HCT116 (cell line): ENCODE measurements around the gene GRIP2. TPM values are rescaled to one million over a fixed set of nuclear protein-coding genes. Genes with fewer than 3 reads are reported as not detected.

Experiments
- ATAC-seq: fragments of 200-7000 bp; cut with Tn5 transposase; 2 replicates; pipeline ENCODE4 v1.9.1; 2020; ENCODE audit warnings: mild to moderate bottlenecking, moderate library complexity
- BruUV-seq: library from RNA; stranded (reverse); fragments of 400-500 nt; replicated peaks from 2 replicates; lab custom pipeline; 2021; lab: Mats Ljungman, UMichigan
- CTCF ChIA-PET: fragments of 300-600 bp; sonication (Branson Sonifier 250); formaldehyde crosslinking; loops from one replicate; lab custom pipeline; 2021; ENCODE audit warnings: antibody characterized with exemption; lab: Charles Lee
- POLR2A ChIA-PET: fragments of 300-600, 350-600 bp; sonication (Branson Sonifier 250); formaldehyde crosslinking; loops from one replicate; lab custom pipeline; 2021; ENCODE audit warnings: antibody characterized with exemption; lab: Charles Lee
- RAD21 ChIA-PET, 2 experiments: fragments of 300-600 bp; sonication (Branson Sonifier 250); formaldehyde crosslinking; loops; one replicate each; lab custom pipeline; 2023; ENCODE audit warnings: low total read pairs in 2 of 2; ENCODE audit not compliant: uncharacterized antibody in 2 of 2, unreplicated experiment in 2 of 2, low non-redundant PET in 1 of 2; lab: Charles Lee
- DNase-seq: peaks from one replicate; pipeline ENCODE4 v3.0.0-alpha.2; 2010; ENCODE audit warnings: low read depth, low spot score
- H2AFZ ChIP-seq: fragments of 200-600 bp; shearing (Covaris generic), sonication (generic); 2 replicates; pipeline ENCODE4 v1.6.1; 2017; ENCODE audit warnings: low read depth, mixed run types, mixed read lengths, antibody characterized with exemption, low read length; ENCODE audit not compliant: poor library complexity, severe bottlenecking
- H3K27ac ChIP-seq: 2 replicates; pipeline ENCODE4 v1.5.1; 2012; ENCODE audit warnings: low read depth, low read length
- H3K27me3 ChIP-seq: fragments of 200-600 bp; sonication (generic); 2 replicates; pipeline ENCODE4 v1.6.1; 2016; ENCODE audit warnings: mixed run types, low read length, mixed read lengths; ENCODE audit not compliant: insufficient read depth
- H3K36me3 ChIP-seq, 2 experiments: fragments of 200-500 bp in 1 of 2; fragments of 200-600 bp in 1 of 2; sonication (Bioruptor generic) in 1 of 2; sonication (generic) in 1 of 2; 2 replicates each; pipeline versions ENCODE4 v1.5.1 to v1.6.1; 2014 to 2016; ENCODE audit warnings: low read length in 2 of 2, inconsistent platforms in 1 of 2, mixed read lengths in 1 of 2, mixed run types in 1 of 2; ENCODE audit not compliant: insufficient read depth in 2 of 2, control insufficient read depth in 1 of 2
- H3K4me1 ChIP-seq, 2 experiments: fragments of 200-600 bp in 1 of 2; sonication (generic) in 1 of 2; 2 replicates each; pipeline versions ENCODE4 v1.5.1 to v1.6.1; 2012 to 2017; ENCODE audit warnings: low read length in 2 of 2, inconsistent platforms in 1 of 2, mild to moderate bottlenecking in 1 of 2, mixed read lengths in 1 of 2, mixed run types in 1 of 2, moderate library complexity in 1 of 2; ENCODE audit not compliant: insufficient read depth in 2 of 2, control insufficient read depth in 1 of 2
- H3K4me2 ChIP-seq: fragments of 200-600 bp; sonication (generic); 2 replicates; pipeline ENCODE4 v1.6.1; 2017; ENCODE audit warnings: mixed run types, low read length, mixed read lengths
- H3K4me3 ChIP-seq, 2 experiments: fragments of 200-600 bp in 1 of 2; sonication (generic) in 1 of 2; replicated peaks in 1 of 2; 2 replicates each; pipeline ENCODE4 v1.5.1; 2011 to 2016; ENCODE audit warnings: low read length in 2 of 2, control low read depth in 1 of 2, low read depth in 1 of 2, mild to moderate bottlenecking in 1 of 2, mixed read lengths in 1 of 2, mixed run types in 1 of 2
- H3K79me2 ChIP-seq: fragments of 200-600 bp; sonication (generic); 2 replicates; pipeline ENCODE4 v1.6.1; 2017; ENCODE audit warnings: mild to moderate bottlenecking, mixed run types, low read length, moderate library complexity, mixed read lengths; ENCODE audit not compliant: insufficient read depth
- H3K9ac ChIP-seq: fragments of 200-600 bp; sonication (generic); 2 replicates; pipeline ENCODE4 v1.6.1; 2016; ENCODE audit warnings: low read length, mixed read lengths
- H3K9me2 ChIP-seq: fragments of 200-600 bp; sonication (generic), shearing (Covaris generic); 2 replicates; pipeline ENCODE4 v1.6.1; 2017; ENCODE audit warnings: mixed run types, mild to moderate bottlenecking, moderate library complexity; ENCODE audit not compliant: insufficient read depth
- H3K9me3 ChIP-seq, 2 experiments: fragments of 200-500 bp in 1 of 2; fragments of 200-600 bp in 1 of 2; sonication (Bioruptor generic) in 1 of 2; sonication (generic) in 1 of 2; 2 replicates each; pipeline ENCODE4 v1.6.1; 2014 to 2017; ENCODE audit warnings: low read length in 2 of 2, mixed read lengths in 2 of 2, inconsistent platforms in 1 of 2, low read depth in 1 of 2, mild to moderate bottlenecking in 1 of 2, mixed run types in 1 of 2, moderate library complexity in 1 of 2; ENCODE audit not compliant: control insufficient read depth in 1 of 2, insufficient read depth in 1 of 2
- H4K20me1 ChIP-seq: fragments of 200-600 bp; sonication (generic), shearing (Covaris generic); 2 replicates; pipeline ENCODE4 v1.6.1; 2017; ENCODE audit warnings: mixed run types, mild to moderate bottlenecking, moderate library complexity; ENCODE audit not compliant: insufficient read depth
- ATF3 ChIP-seq: IDR thresholded peaks from 2 replicates; pipeline ENCODE4 v1.6.1; 2012
- CBX3 ChIP-seq: IDR thresholded peaks from 2 replicates; pipeline ENCODE4 v1.6.1; 2012; ENCODE audit warnings: low read depth
- CTCF ChIP-seq, 3 experiments: fragments of 200-600 bp in 1 of 3; sonication (generic) in 1 of 3; IDR thresholded peaks in 2 of 3; conservative IDR thresholded peaks in 1 of 3; 2 replicates each; pipeline ENCODE4 v1.5.1; 2012 to 2017; ENCODE audit warnings: low read depth in 2 of 3, low read length in 2 of 3, antibody characterized with exemption in 1 of 3, borderline replicate concordance in 1 of 3, control low read depth in 1 of 3, mild to moderate bottlenecking in 1 of 3, mixed read lengths in 1 of 3, mixed run types in 1 of 3, moderate library complexity in 1 of 3; ENCODE audit not compliant: insufficient read depth in 1 of 3
- EGR1 ChIP-seq: IDR thresholded peaks from 2 replicates; pipeline ENCODE4 v1.6.1; 2012; ENCODE audit warnings: low read depth
- ELF1 ChIP-seq: IDR thresholded peaks from 2 replicates; pipeline ENCODE4 v1.6.1; 2012; ENCODE audit warnings: low read depth, borderline replicate concordance
- EZH2 ChIP-seq: fragments of 200-600 bp; sonication (generic); IDR thresholded peaks from 2 replicates; pipeline ENCODE4 v1.6.1; 2017; ENCODE audit warnings: antibody characterized with exemption, mixed run types
- EZH2phosphoT487 ChIP-seq: fragments of 200-600 bp; IDR thresholded peaks from 2 replicates; pipeline ENCODE4 v1.6.1; 2018; ENCODE audit warnings: antibody characterized with exemption, borderline replicate concordance
- FOSL1 ChIP-seq: IDR thresholded peaks from 2 replicates; pipeline ENCODE4 v1.6.1; 2012; ENCODE audit warnings: low read depth
- JUND ChIP-seq: IDR thresholded peaks from 2 replicates; pipeline ENCODE4 v1.6.1; 2012
- MAX ChIP-seq: IDR thresholded peaks from 2 replicates; pipeline ENCODE4 v1.6.1; 2012
- POLR2A ChIP-seq: IDR thresholded peaks from 2 replicates; pipeline ENCODE4 v1.7.0; 2011; ENCODE audit warnings: borderline replicate concordance; ENCODE audit not compliant: insufficient read depth, insufficient read length; ENCODE audit errors: extremely low read depth
- POLR2AphosphoS5 ChIP-seq: IDR thresholded peaks from 2 replicates; pipeline ENCODE4 v1.6.1; 2011; ENCODE audit warnings: mild to moderate bottlenecking, low read depth, low read length, moderate library complexity
- RAD21 ChIP-seq: IDR thresholded peaks from 2 replicates; pipeline ENCODE4 v1.6.1; 2012; ENCODE audit warnings: low read depth, mild to moderate bottlenecking
- REST ChIP-seq: IDR thresholded peaks from 2 replicates; pipeline ENCODE4 v1.6.1; 2012; ENCODE audit warnings: low read depth
- SIN3A ChIP-seq: IDR thresholded peaks from 2 replicates; pipeline ENCODE4 v1.6.1; 2012; ENCODE audit warnings: low read depth
- SP1 ChIP-seq: IDR thresholded peaks from 2 replicates; pipeline ENCODE4 v1.6.1; 2012; ENCODE audit warnings: low read depth
- SRF ChIP-seq: IDR thresholded peaks from 2 replicates; pipeline ENCODE4 v1.6.1; 2012; ENCODE audit warnings: low read depth
- YY1 ChIP-seq: IDR thresholded peaks from 2 replicates; pipeline ENCODE4 v1.6.1; 2011; ENCODE audit warnings: low read length, low read depth, moderate library complexity, mild to moderate bottlenecking; ENCODE audit not compliant: insufficient replicate concordance; ENCODE audit errors: extremely low read depth
- ZFX ChIP-seq: fragments of 450-650 bp; IDR thresholded peaks from 2 replicates; pipeline ENCODE4 v1.6.1; 2017
- intact Hi-C: fragments of 100-400 bp; cut with micrococcal nuclease; formaldehyde crosslinking; loops from 2 replicates; pipeline ENCODE4 v1.10.0; 2022
- total RNA-seq: library from RNA; stranded (reverse); gene quantifications from one replicate; pipeline ENCODE4 v1.2.1, GENCODE V29; 2021; ENCODE audit not compliant: unreplicated experiment

The GRIP2 gene
- total RNA-seq, 1 experiment from 2014 or later: 0.34 TPM

GRCh38 chr3:14450922-14451606, 89.1 kb downstream of the GRIP2 start:
- H3K4me2 ChIP-seq: no peak overlapping the region
- H3K27ac ChIP-seq: no peak overlapping the region
- no peak for ATAC-seq
- H3K36me3 ChIP-seq: peaks cover 22 to 41% of the 10 kb centered on the region in 2 experiments
- RAD21 ChIA-PET: no interaction called here
- DNase-seq: no peak
- H3K9me3 ChIP-seq: no peaks in the 10 kb centered on the region
- no peaks in the 10 kb centered on the region for H4K20me1 ChIP-seq
- BruUV-seq: no TSS peak
- CTCF ChIA-PET: interaction anchor here (2.5 kb wide), 1 partner anchor 248 kb away, joined by 11 read pairs; no protein-coding TSS in a partner anchor
- no peak overlapping the region for H2AFZ ChIP-seq
- no peaks in the 10 kb centered on the region for H3K9me2 ChIP-seq
- H3K9ac ChIP-seq: no peak overlapping the region
- TF ChIP-seq SRF (no peak), RAD21 (no peak), POLR2A (no peak), MAX (no peak), EZH2 (no peak), ELF1 (no peak), YY1 (no peak), EGR1 (no peak), ATF3 (no peak), POLR2AphosphoS5 (no peak), FOSL1 (no peak), CTCF (IDR thresholded peaks at IDR 0.05 in 2 of 3, conservative IDR thresholded peaks at IDR 0.05 in 1 of 3; ENCODE audit: borderline replicate concordance in 1 of 3, insufficient read depth in 1 of 3, low read depth in 2 of 3, low read length in 2 of 3) (no peak), SIN3A (no peak), SP1 (no peak), EZH2phosphoT487 (no peak), REST (no peak), CBX3 (no peak), ZFX (no peak), JUND (no peak)
- no peak overlapping the region for H3K4me3 ChIP-seq
- intact Hi-C loops: no loop called here
- H3K27me3 ChIP-seq: no peaks in the 10 kb centered on the region
- no peaks in the 10 kb centered on the region for H3K79me2 ChIP-seq
- POLR2A ChIA-PET: no interaction called here
- H3K4me1 ChIP-seq: peaks cover 23 to 32% of the 10 kb centered on the region in 2 experiments
